ENCODE results near the gene ZNF544. TPM values are rescaled to one million over a fixed set of nuclear protein-coding genes. Genes with fewer than 3 reads are reported as not detected.
A peak's percentile ranks its signal among the peaks of the same experiment; 100 is the strongest.

Gene ZNF544
- total and polyA plus RNA-seq, 2 donors (not counting 1 experiment from before 2014, with no cell fraction given), result 37.1 to 65.7 TPM

DNA sequence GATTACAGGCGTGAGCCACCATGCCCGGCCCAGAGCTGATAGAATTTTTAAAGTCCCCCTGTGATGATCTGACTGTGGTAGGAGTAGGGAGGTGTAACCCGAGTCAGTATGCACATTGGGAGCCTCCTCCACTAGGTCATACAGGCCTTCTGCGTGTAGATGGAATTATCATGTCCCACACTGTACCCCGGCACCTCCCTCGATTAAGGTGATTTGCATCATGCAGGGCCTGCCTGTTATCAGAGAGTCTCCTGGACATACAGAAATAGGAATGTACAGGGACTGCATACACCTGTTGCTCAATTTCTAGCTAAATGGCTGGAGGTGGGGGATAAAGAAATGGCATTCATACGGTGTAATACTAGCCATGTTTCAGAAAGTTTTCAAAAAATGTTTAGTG lies 75.5 kb downstream of the ZNF544 start:
- ChIA-PET POLR2A (interaction anchor here (1.7 to 3.3 kb wide), 3 partner anchors 23 to 58 kb away, joined by 4 to 12 read pairs (median 9); partner anchors contain the start of genes ZNF497, ZNF8 and ZSCAN22), CTCF (interaction anchor here (1.7 kb wide), 1 partner anchor 149 kb away, joined by 5 read pairs; no protein-coding TSS in a partner anchor)
- Histone ChIP-seq H3K4me1 (ENCODE audit: control insufficient read depth in 2 of 2, insufficient read depth in 2 of 2, low read length in 2 of 2) (peaks cover 15 to 18% of the 10 kb centered on the region in 2 donors), H3K36me3 (replicated peaks in 1 of 2; ENCODE audit: control extremely low read depth in 1 of 2, control insufficient read depth in 1 of 2, extremely low read depth in 1 of 2, insufficient read depth in 2 of 2, low read length in 1 of 2) (peaks cover 0 to 32% of the 10 kb centered on the region in 2 experiments), H3K4me3 (ENCODE audit: control extremely low read depth in 1 of 5, extremely low read depth in 1 of 5, insufficient read depth in 1 of 5, low read depth in 2 of 5, low read length in 4 of 5) (peak overlapping the region in 1 of 5 experiments; percentile 94), H3K79me2 (ENCODE audit: control insufficient read depth, insufficient read depth, low read length) (peaks cover 57% of the 10 kb centered on the region), H4K20me1 (ENCODE audit: control insufficient read depth, insufficient read depth, low read length, poor library complexity, severe bottlenecking) (no peaks in the 10 kb centered on the region), H3K9ac (ENCODE audit: low read length) (peak overlapping the region; percentile 84), H2AFZ (ENCODE audit: insufficient read depth, low read depth, low read length, poor library complexity, severe bottlenecking) (peak overlapping the region; percentile 91), H3K27ac (ENCODE audit: low read length in 2 of 2) (peak overlapping the region; percentile 85 to 93), H3K27me3 (replicated peaks in 1 of 4; ENCODE audit: control extremely low read depth in 1 of 4, control insufficient read depth in 3 of 4, insufficient read depth in 4 of 4, low read length in 3 of 4) (no peaks in the 10 kb centered on the region), H3K9me3 (ENCODE audit: control extremely low read depth in 1 of 3, control insufficient read depth in 2 of 3, insufficient read depth in 1 of 3, low read length in 2 of 3) (peaks cover 0 to 7% (median 0%) of the 10 kb centered on the region in 3 donors), H3K4me2 (replicated peaks; ENCODE audit: low read depth, low read length, poor library complexity, severe bottlenecking) (peak overlapping the region; percentile 79)
- H3K4me1 Mint-ChIP-seq, result peaks cover 32% of the 10 kb centered on the region
- ATAC-seq (ENCODE audit: low read depth) (no peak), DNase-seq (no peak)
- H3K27me3 Mint-ChIP-seq, result no peaks in the 10 kb centered on the region
- H3K27ac Mint-ChIP-seq, result peak overlapping the region; percentile 97
- H3K9me3 Mint-ChIP-seq (ENCODE audit: insufficient read depth), result no peaks in the 10 kb centered on the region
- H3K4me3 Mint-ChIP-seq, result peak overlapping the region; percentile 97
- TF ChIP-seq EZH2 (IDR thresholded peaks at IDR 0.05; ENCODE audit: borderline replicate concordance, insufficient read depth, low read depth, low read length, poor library complexity, severe bottlenecking) (no peak), CTCF (IDR thresholded peaks at IDR 0.05) (no peak)
- intact Hi-C loops (cut with micrococcal nuclease), result loop anchor here (2.0 kb wide), 3 partner anchors 75 to 163 kb away; partner anchors contain the start of genes ZNF132, ZNF324 and ZNF544
- 95% methylated on average over 5 of the region's 7 CpGs for WGBS (ENCODE audit: insufficient coverage)

DNA sequence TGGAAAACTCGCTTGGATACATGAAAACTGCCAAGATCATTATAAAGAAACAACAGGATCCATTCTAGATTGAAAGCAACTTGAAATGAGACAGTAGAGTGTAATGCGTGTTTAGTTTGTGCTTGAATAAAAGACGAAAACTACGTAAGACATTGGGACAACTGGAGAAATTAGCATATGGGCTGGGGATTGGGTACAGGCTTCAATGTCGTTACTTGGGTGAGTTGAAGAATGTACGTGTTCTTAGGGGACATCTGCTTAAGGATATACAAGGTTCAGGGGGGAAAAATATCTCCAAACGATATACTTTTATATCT lies 76.0 kb downstream of the ZNF544 start:
- Histone ChIP-seq H3K79me2 (ENCODE audit: control insufficient read depth, insufficient read depth, low read length) (peaks cover 59% of the 10 kb centered on the region), H3K9me3 (ENCODE audit: control extremely low read depth in 1 of 3, control insufficient read depth in 2 of 3, insufficient read depth in 1 of 3, low read length in 2 of 3) (peaks cover 0 to 4% (median 0%) of the 10 kb centered on the region in 3 donors), H3K27me3 (replicated peaks in 1 of 4; ENCODE audit: control extremely low read depth in 1 of 4, control insufficient read depth in 3 of 4, insufficient read depth in 4 of 4, low read length in 3 of 4) (no peaks in the 10 kb centered on the region), H3K4me3 (ENCODE audit: control extremely low read depth in 1 of 5, extremely low read depth in 1 of 5, insufficient read depth in 1 of 5, low read depth in 2 of 5, low read length in 4 of 5) (peak overlapping the region; percentile 35 to 94 (median 88)), H2AFZ (ENCODE audit: insufficient read depth, low read depth, low read length, poor library complexity, severe bottlenecking) (peak overlapping the region; percentile 91), H3K4me2 (replicated peaks; ENCODE audit: low read depth, low read length, poor library complexity, severe bottlenecking) (peak overlapping the region; percentile 79), H3K9ac (ENCODE audit: low read length) (peak overlapping the region; percentile 84), H3K36me3 (replicated peaks in 1 of 2; ENCODE audit: control extremely low read depth in 1 of 2, control insufficient read depth in 1 of 2, extremely low read depth in 1 of 2, insufficient read depth in 2 of 2, low read length in 1 of 2) (peaks cover 0 to 37% of the 10 kb centered on the region in 2 experiments), H4K20me1 (ENCODE audit: control insufficient read depth, insufficient read depth, low read length, poor library complexity, severe bottlenecking) (no peaks in the 10 kb centered on the region), H3K27ac (ENCODE audit: low read length in 2 of 2) (peak overlapping the region; percentile 85 to 93), H3K4me1 (ENCODE audit: control insufficient read depth in 2 of 2, insufficient read depth in 2 of 2, low read length in 2 of 2) (peaks cover 15 to 18% of the 10 kb centered on the region in 2 donors)
- Mint-ChIP-seq H3K27ac (peak overlapping the region; percentile 97), H3K9me3 (ENCODE audit: insufficient read depth) (no peaks in the 10 kb centered on the region), H3K4me1 (peaks cover 36% of the 10 kb centered on the region), H3K27me3 (no peaks in the 10 kb centered on the region), H3K4me3 (peak overlapping the region; percentile 97)
- POLR2A ChIA-PET, result interaction anchor here (0.5 to 3.3 kb wide), 6 partner anchors 22 to 254 kb away, joined by 3 to 12 read pairs (median 5); partner anchors contain the start of genes UBE2M, ZNF497, ZNF8 and ZSCAN22
- no peak for ATAC-seq (ENCODE audit: low read depth)
- WGBS (ENCODE audit: insufficient coverage), result 83% methylated on average over 3 of the region's 7 CpGs
- CTCF ChIA-PET, result interaction anchor here (1.0 to 1.7 kb wide), 2 partner anchors 150 to 161 kb away, joined by 3 to 5 read pairs; no protein-coding TSS in a partner anchor
- intact Hi-C loops (cut with micrococcal nuclease), result loop anchor here (1.0 to 5.0 kb wide), 15 partner anchors 22 to 1632 kb away; partner anchors contain the start of genes RPS5, TRIM28, ZNF132 and ZNF274
- TF ChIP-seq CTCF (IDR thresholded peaks at IDR 0.05), result no peak
- no peak for TF ChIP-seq EZH2 (IDR thresholded peaks at IDR 0.05; ENCODE audit: borderline replicate concordance, insufficient read depth, low read depth, low read length, poor library complexity, severe bottlenecking)
- no peak for DNase-seq
